HUDEP-2 (cell line): ENCODE results near the gene ATP2B3.

Experiments
- DNase-seq, 76 experiments: peaks; one replicate each; lab custom pipeline; 2025; ENCODE audit not compliant: unreplicated experiment in 76 of 76; lab: John Stamatoyannopoulos, UW

Gene ATP2B3

GRCh38 chrX:153530411-153531129 lies 13.1 kb downstream of the ATP2B3 start:
- no peak for DNase-seq

GRCh38 chrX:153533091-153533490 lies 15.6 kb downstream of the ATP2B3 start:
- DNase-seq, result no peak

GRCh38 chrX:153537080-153537479 lies 19.6 kb downstream of the ATP2B3 start:
- DNase-seq, result no peak

GRCh38 chrX:153537526-153538295 lies 20.3 kb downstream of the ATP2B3 start:
- no peak for DNase-seq

GRCh38 chrX:153538424-153538823 lies 21.0 kb downstream of the ATP2B3 start:
- no peak for DNase-seq

- peak in 56 of 76 experiments; percentile 0 to 70 (median 20) for DNase-seq
These were observed 21.9 kb downstream of the ATP2B3 start for GRCh38 chrX:153539171-153539978.

- DNase-seq, result no peak
These were observed 22.5 kb downstream of the ATP2B3 start for GRCh38 chrX:153539979-153540358.

GRCh38 chrX:153544727-153545126 lies 27.3 kb downstream of the ATP2B3 start:
- no peak for DNase-seq

- DNase-seq, result no peak
These were observed 28.9 kb downstream of the ATP2B3 start for GRCh38 chrX:153546386-153546785.

- no peak for DNase-seq
These were observed 29.8 kb downstream of the ATP2B3 start for GRCh38 chrX:153547195-153547594.

GRCh38 chrX:153549231-153549630 lies 31.8 kb downstream of the ATP2B3 start:
- DNase-seq, result no peak

- DNase-seq, result no peak
These were observed 32.4 kb downstream of the ATP2B3 start for GRCh38 chrX:153549807-153550206.

GRCh38 chrX:153551135-153551534 lies 33.7 kb downstream of the ATP2B3 start:
- DNase-seq, result no peak

- peak in 50 of 76 experiments; percentile 0 to 53 (median 14) for DNase-seq
These were observed 37.2 kb downstream of the ATP2B3 start for GRCh38 chrX:153554519-153555167.

GRCh38 chrX:153556767-153557166 lies 39.3 kb downstream of the ATP2B3 start:
- no peak for DNase-seq

GRCh38 chrX:153557618-153558355 lies 40.3 kb downstream of the ATP2B3 start:
- DNase-seq, result no peak

- DNase-seq, result no peak
These were observed 42.6 kb downstream of the ATP2B3 start for GRCh38 chrX:153560000-153560399.

GRCh38 chrX:153560466-153560865 lies 43.0 kb downstream of the ATP2B3 start:
- no peak for DNase-seq

GRCh38 chrX:153561337-153561736 lies 43.9 kb downstream of the ATP2B3 start:
- no peak for DNase-seq

GRCh38 chrX:153562546-153562945 lies 45.1 kb downstream of the ATP2B3 start:
- DNase-seq, result no peak
